ENCODE data around the gene PXDN. TPM values are rescaled to one million over a fixed set of nuclear protein-coding genes. Genes with fewer than 3 reads are reported as not detected.

The PXDN gene
- total and polyA plus RNA-seq, 2 of the 4 experiments (the other 2 are of a cell fraction), result 153 to 332 TPM

GRCh38 chr2:1617425-1618021, 126.8 kb downstream of the PXDN start:
- no peak overlapping the region for H3K56ac ChIP-seq (ENCODE audit: extremely low read depth, insufficient read depth, low read length)
- no peaks in the 10 kb centered on the region for H3K9me3 ChIP-seq (ENCODE audit: control insufficient read depth, insufficient read depth, low read length)
- intact Hi-C loops (cut with micrococcal nuclease) (no loop called here), in situ Hi-C loops (cut with MboI; ENCODE audit: low sequenced_read_pairs) (no loop called here), dilution Hi-C loops (cut with HindIII; ENCODE audit: low sequenced_read_pairs, unreplicated experiment) (no loop called here)
- no peak overlapping the region for H2BK20ac ChIP-seq (ENCODE audit: low read depth, low read length)
- H4K8ac ChIP-seq (ENCODE audit: low read depth in 2 of 2, low read length in 2 of 2), result no peak overlapping the region
- H3K9ac ChIP-seq (ENCODE audit: low read depth, low read length), result no peak overlapping the region
- no peak overlapping the region for H2BK120ac ChIP-seq (ENCODE audit: low read depth, low read length)
- no peak overlapping the region for H2AK5ac ChIP-seq (ENCODE audit: low read depth, low read length)
- H3K4me2 ChIP-seq (ENCODE audit: low read depth, low read length), result no peak overlapping the region
- no peak overlapping the region for H3K27ac ChIP-seq (ENCODE audit: insufficient read depth, low read length)
- ChIA-PET CTCF (no interaction called here), POLR2A (ENCODE audit: unreplicated experiment) (no interaction called here)
- no peak overlapping the region for H3K18ac ChIP-seq (ENCODE audit: low read depth, low read length)
- H2BK5ac ChIP-seq (ENCODE audit: low read depth, low read length, poor library complexity, severe bottlenecking), result no peak overlapping the region
- no CpG with 5 or more reads among the region's 11 CpGs for WGBS, 2 experiments (ENCODE audit: extremely low coverage in 2 of 2, insufficient read length in 1 of 2)
- DNase-seq, result no peak
- peaks cover 4% of the 10 kb centered on the region; the same call in 1 of the 2 replicates for H3K4me1 ChIP-seq (ENCODE audit: control insufficient read depth, insufficient read depth, low read length)
- no peak overlapping the region for H3K4me3 ChIP-seq (ENCODE audit: insufficient read depth, low read depth, low read length)
- peaks cover 4% of the 10 kb centered on the region; the same call in 1 of the 2 replicates for H3K27me3 ChIP-seq (ENCODE audit: control insufficient read depth, insufficient read depth, low read length)
- H2AFZ ChIP-seq (replicated peaks; ENCODE audit: low read length, poor library complexity), result no peak overlapping the region
- H3K79me1 ChIP-seq (ENCODE audit: low read depth in 1 of 2, low read length in 2 of 2), result no peaks in the 10 kb centered on the region
- H3K4ac ChIP-seq (ENCODE audit: low read depth, low read length), result no peak overlapping the region
- peaks cover 3% of the 10 kb centered on the region; the same call in 1 of the 2 replicates for H3K9me1 ChIP-seq (ENCODE audit: insufficient read depth, low read length)
- no TSS peak for BruUV-seq (replicated peaks)
- no peaks in the 10 kb centered on the region for H4K20me1 ChIP-seq (ENCODE audit: insufficient read depth, low read length)
- no peaks in the 10 kb centered on the region for H3K36me3 ChIP-seq (ENCODE audit: control insufficient read depth, insufficient read depth, low read length)
- H3K14ac ChIP-seq (replicated peaks; ENCODE audit: low read depth, low read length), result no peak overlapping the region
- no peak overlapping the region for H2BK15ac ChIP-seq (ENCODE audit: low read depth, low read length)
- ATAC-seq (ENCODE audit: low read depth), result no peak
- no peak overlapping the region for H3K23ac ChIP-seq (ENCODE audit: low read depth, low read length)
- H4K5ac ChIP-seq (ENCODE audit: low read depth, low read length), result no peak overlapping the region
- no peak overlapping the region for H2AK9ac ChIP-seq (replicated peaks; ENCODE audit: low read depth, low read length, poor library complexity)
- TF ChIP-seq RFX5 (IDR thresholded peaks at IDR 0.05; ENCODE audit: low read depth, low read length), result no peak
- no peak for TF ChIP-seq CTCF (conservative IDR thresholded peaks at IDR 0.05; ENCODE audit: low read depth, low read length)
- no peak for TF ChIP-seq POLR2A (IDR thresholded peaks at IDR 0.05; ENCODE audit: low read depth, low read length)
- no peak for TF ChIP-seq CHD1 (IDR thresholded peaks at IDR 0.05; ENCODE audit: low read depth, low read length)
- TF ChIP-seq MAFK (IDR thresholded peaks at IDR 0.05; ENCODE audit: low read depth, low read length), result no peak
- no peak for TF ChIP-seq CEBPB (IDR thresholded peaks at IDR 0.05; ENCODE audit: low read depth, low read length)
- TF ChIP-seq BHLHE40 (IDR thresholded peaks at IDR 0.05; ENCODE audit: low read depth, low read length), result no peak
- TF ChIP-seq MAZ (IDR thresholded peaks at IDR 0.05; ENCODE audit: borderline replicate concordance, low read depth, low read length), result no peak
- no peak for TF ChIP-seq MXI1 (IDR thresholded peaks at IDR 0.05; ENCODE audit: borderline replicate concordance, low read depth, low read length)
- no peak for TF ChIP-seq FOS (IDR thresholded peaks at IDR 0.05; ENCODE audit: low read depth, low read length)
- no peak for TF ChIP-seq ELK1 (IDR thresholded peaks at IDR 0.05; ENCODE audit: borderline replicate concordance, low read depth, low read length)
- no peak for TF ChIP-seq SMC3 (IDR thresholded peaks at IDR 0.05; ENCODE audit: low read depth, low read length)
- no peak for TF ChIP-seq RCOR1 (IDR thresholded peaks at IDR 0.05; ENCODE audit: insufficient replicate concordance, low read length)
- no peak for TF ChIP-seq USF2 (IDR thresholded peaks at IDR 0.05; ENCODE audit: low read depth, low read length)
- no peak overlapping the region for H4K91ac ChIP-seq (ENCODE audit: insufficient read depth, low read depth, low read length)
